Rectal smooth muscle tissue (tissue), 1 donor: Measurements from ENCODE around the gene KRTAP10-8.

Experiments
- H3K27ac ChIP-seq: one replicate; pipeline ENCODE4 v1.7.0; 2013; ENCODE audit warnings: low read depth, low read length, inconsistent platforms
- H3K27me3 ChIP-seq: one replicate; pipeline ENCODE4 v1.7.0; 2013; ENCODE audit warnings: low read length; ENCODE audit not compliant: control insufficient read depth, insufficient read depth
- H3K36me3 ChIP-seq: one replicate; pipeline ENCODE4 v1.7.0; 2013; ENCODE audit warnings: low read length; ENCODE audit not compliant: control insufficient read depth, insufficient read depth
- H3K4me1 ChIP-seq: one replicate; pipeline ENCODE4 v1.7.0; 2013; ENCODE audit warnings: low read length; ENCODE audit not compliant: control insufficient read depth, insufficient read depth
- H3K4me3 ChIP-seq: one replicate; pipeline ENCODE4 v1.7.0; 2013; ENCODE audit warnings: low read length
- H3K9ac ChIP-seq: one replicate; pipeline ENCODE4 v1.7.0; 2013; ENCODE audit warnings: low read length

The KRTAP10-8 gene

GRCh38 chr21:44612029-44612486, at the start of gene KRTAP10-8:
TSS of gene KRTAP10-8 (plus strand) at chr21:44612079. CDS start at chr21:44612101, 22 bp downstream.
- Histone ChIP-seq H3K27me3 (no peaks in the 10 kb centered on the region), H3K9ac (no peak within 1 kb of the TSS), H3K27ac (no peak within 1 kb of the TSS), H3K4me3 (no peak within 1 kb of the TSS), H3K36me3 (no peaks in the 10 kb centered on the region), H3K4me1 (no peaks in the 10 kb centered on the region)

GRCh38 chr21:44564099-44564498, 47.8 kb upstream of the KRTAP10-8 start:
- Histone ChIP-seq H3K27me3 (no peaks in the 10 kb centered on the region), H3K36me3 (no peaks in the 10 kb centered on the region), H3K27ac (no peak overlapping the region), H3K4me1 (no peaks in the 10 kb centered on the region), H3K4me3 (no peak overlapping the region), H3K9ac (no peak overlapping the region)

- H3K4me1 ChIP-seq = no peaks in the 10 kb centered on the region
- H3K9ac ChIP-seq = no peak overlapping the region
- H3K36me3 ChIP-seq = no peaks in the 10 kb centered on the region
- no peak overlapping the region for H3K4me3 ChIP-seq
- H3K27me3 ChIP-seq = no peaks in the 10 kb centered on the region
- H3K27ac ChIP-seq = no peak overlapping the region
These were observed 46.8 kb upstream of the KRTAP10-8 start for GRCh38 chr21:44564886-44565598.

- Histone ChIP-seq H3K4me3 (no peak overlapping the region), H3K4me1 (no peaks in the 10 kb centered on the region), H3K27me3 (no peaks in the 10 kb centered on the region), H3K36me3 (no peaks in the 10 kb centered on the region), H3K27ac (no peak overlapping the region), H3K9ac (no peak overlapping the region)
These were observed 45.5 kb upstream of the KRTAP10-8 start for GRCh38 chr21:44566403-44566802.

- Histone ChIP-seq H3K27ac (no peak overlapping the region), H3K36me3 (no peaks in the 10 kb centered on the region), H3K4me1 (no peaks in the 10 kb centered on the region), H3K27me3 (no peaks in the 10 kb centered on the region), H3K4me3 (no peak overlapping the region), H3K9ac (no peak overlapping the region)
These were observed 44.3 kb upstream of the KRTAP10-8 start for GRCh38 chr21:44567481-44568171.

GRCh38 chr21:44568261-44568660, 43.6 kb upstream of the KRTAP10-8 start:
- Histone ChIP-seq H3K27me3 (no peaks in the 10 kb centered on the region), H3K4me1 (no peaks in the 10 kb centered on the region), H3K27ac (no peak overlapping the region), H3K36me3 (no peaks in the 10 kb centered on the region), H3K4me3 (no peak overlapping the region), H3K9ac (no peak overlapping the region)

- H3K4me3 ChIP-seq = no peak overlapping the region
- no peaks in the 10 kb centered on the region for H3K36me3 ChIP-seq
- H3K27ac ChIP-seq = no peak overlapping the region
- H3K4me1 ChIP-seq = no peaks in the 10 kb centered on the region
- no peaks in the 10 kb centered on the region for H3K27me3 ChIP-seq
- H3K9ac ChIP-seq = no peak overlapping the region
These were observed 43.0 kb upstream of the KRTAP10-8 start for GRCh38 chr21:44568667-44569556.

GRCh38 chr21:44569861-44570517, 41.9 kb upstream of the KRTAP10-8 start:
- H3K4me3 ChIP-seq = no peak overlapping the region
- no peaks in the 10 kb centered on the region for H3K36me3 ChIP-seq
- H3K4me1 ChIP-seq = no peaks in the 10 kb centered on the region
- H3K9ac ChIP-seq = no peak overlapping the region
- H3K27me3 ChIP-seq = no peaks in the 10 kb centered on the region
- H3K27ac ChIP-seq = no peak overlapping the region

- Histone ChIP-seq H3K9ac (no peak overlapping the region), H3K4me1 (no peaks in the 10 kb centered on the region), H3K36me3 (no peaks in the 10 kb centered on the region), H3K4me3 (no peak overlapping the region), H3K27me3 (no peaks in the 10 kb centered on the region), H3K27ac (no peak overlapping the region)
These were observed 40.6 kb upstream of the KRTAP10-8 start for GRCh38 chr21:44571296-44571695.

- Histone ChIP-seq H3K4me3 (no peak overlapping the region), H3K36me3 (no peaks in the 10 kb centered on the region), H3K9ac (no peak overlapping the region), H3K27ac (no peak overlapping the region), H3K4me1 (no peaks in the 10 kb centered on the region), H3K27me3 (no peaks in the 10 kb centered on the region)
These were observed 39.8 kb upstream of the KRTAP10-8 start for GRCh38 chr21:44571844-44572782.

GRCh38 chr21:44572959-44573583, 38.8 kb upstream of the KRTAP10-8 start:
- H3K27ac ChIP-seq = no peak overlapping the region
- H3K36me3 ChIP-seq = no peaks in the 10 kb centered on the region
- H3K4me1 ChIP-seq = no peaks in the 10 kb centered on the region
- H3K4me3 ChIP-seq = no peak overlapping the region
- H3K9ac ChIP-seq = no peak overlapping the region
- no peaks in the 10 kb centered on the region for H3K27me3 ChIP-seq
